HG02870 (cell line): ENCODE measurements around the gene RNF150.

Source experiments
- ATAC-seq: cut with Tn5 transposase; IDR thresholded peaks from one replicate; pipeline ENCODE4 v1.9.1; 2021; ENCODE audit warnings: mild to moderate bottlenecking, moderate library complexity; ENCODE audit not compliant: unreplicated experiment

Gene RNF150

GRCh38 chr4:140869446-140869845 lies 263.8 kb downstream of the RNF150 start:
- ATAC-seq = no peak

- ATAC-seq = no peak
Observed at GRCh38 chr4:140867356-140867755, 265.9 kb downstream of the RNF150 start.

GRCh38 chr4:140866492-140867005 lies 266.7 kb downstream of the RNF150 start:
- no peak for ATAC-seq

GRCh38 chr4:140865253-140866217 lies 267.7 kb downstream of the RNF150 start:
- ATAC-seq = peak; percentile 58

GRCh38 chr4:140863197-140863596 lies 270.1 kb downstream of the RNF150 start:
- ATAC-seq = no peak

- ATAC-seq = no peak
Observed at GRCh38 chr4:140862177-140862442, 271.2 kb downstream of the RNF150 start.

- ATAC-seq = no peak
Observed at GRCh38 chr4:140861359-140862176, 271.7 kb downstream of the RNF150 start.

- ATAC-seq = no peak
Observed at GRCh38 chr4:140858897-140859296, 274.4 kb downstream of the RNF150 start.

GRCh38 chr4:140857111-140857510 lies 276.2 kb downstream of the RNF150 start:
- no peak for ATAC-seq

GRCh38 chr4:140856621-140857062 lies 276.6 kb downstream of the RNF150 start:
- ATAC-seq = no peak

- ATAC-seq = no peak
Observed at GRCh38 chr4:140854168-140854567, 279.1 kb downstream of the RNF150 start.

GRCh38 chr4:140851804-140852203 lies 281.5 kb downstream of the RNF150 start:
- no peak for ATAC-seq

- peak; percentile 80 for ATAC-seq
Observed at GRCh38 chr4:140851032-140851636, 282.1 kb downstream of the RNF150 start.

- no peak for ATAC-seq
Observed at GRCh38 chr4:140849526-140849925, 283.7 kb downstream of the RNF150 start.

- ATAC-seq = no peak
Observed at GRCh38 chr4:140846736-140847135, 286.5 kb downstream of the RNF150 start.

- no peak for ATAC-seq
Observed at GRCh38 chr4:140844061-140844460, 289.2 kb downstream of the RNF150 start.

- no peak for ATAC-seq
Observed at GRCh38 chr4:140841186-140841585, 292.1 kb downstream of the RNF150 start.

GRCh38 chr4:140839888-140840790 lies 293.1 kb downstream of the RNF150 start:
- ATAC-seq = no peak

GRCh38 chr4:140839406-140839805 lies 293.9 kb downstream of the RNF150 start:
- ATAC-seq = no peak

GRCh38 chr4:140837736-140838135 lies 295.5 kb downstream of the RNF150 start:
- no peak for ATAC-seq
